H1 (cell line): ENCODE measurements around the gene NWD2. TPM values are rescaled to one million over a fixed set of nuclear protein-coding genes. Genes with fewer than 3 reads are reported as not detected.

Experiments used
- CTCF ChIA-PET: fragments of 300-600 bp; sonication (Branson Sonifier 250); formaldehyde crosslinking; loops from one replicate; lab custom pipeline; 2021; ENCODE audit not compliant: partially characterized antibody; lab: Charles Lee
- POLR2A ChIA-PET: fragments of 300-600 bp; sonication (Branson Sonifier 250); formaldehyde crosslinking; loops from one replicate; lab custom pipeline; 2021; ENCODE audit warnings: inconsistent platforms; ENCODE audit not compliant: partially characterized antibody; lab: Charles Lee
- DNase-seq, 2 experiments: peaks; one replicate each; pipeline versions ENCODE4 v3.0.0 to v3.0.0-alpha.2; 2010 to 2022; ENCODE audit warnings: low spot score in 2 of 2, low read depth in 1 of 2, mixed read lengths in 1 of 2
- FAIRE-seq: peaks from 2 replicates; lab custom pipeline; 2011; peaks lifted over from hg19 to GRCh38; lab: Jason Lieb, UNC
- H2AFZ ChIP-seq: 2 replicates; pipeline ENCODE4 v1.8.1; 2012; ENCODE audit warnings: low read length, inconsistent platforms
- H2AK5ac ChIP-seq: 2 replicates; pipeline ENCODE4 v1.6.1; 2013; ENCODE audit warnings: low read depth, low read length
- H2BK120ac ChIP-seq: replicated peaks from 2 replicates; pipeline ENCODE3; 2013; ENCODE audit warnings: low read depth, low read length, inconsistent platforms
- H2BK12ac ChIP-seq: 2 replicates; pipeline ENCODE4 v1.6.1; 2013; ENCODE audit warnings: low read depth, low read length
- H2BK15ac ChIP-seq: 2 replicates; pipeline ENCODE4 v1.6.1; 2013; ENCODE audit warnings: low read length
- H2BK20ac ChIP-seq: 2 replicates; pipeline ENCODE4 v1.6.1; 2013; ENCODE audit warnings: low read length
- H2BK5ac ChIP-seq: 2 replicates; pipeline ENCODE4 v1.6.1; 2013; ENCODE audit warnings: low read depth, low read length
- H3K14ac ChIP-seq: 2 replicates; pipeline ENCODE4 v1.6.1; 2013; ENCODE audit warnings: inconsistent platforms; ENCODE audit not compliant: insufficient read length
- H3K18ac ChIP-seq: 2 replicates; pipeline ENCODE4 v1.6.1; 2013; ENCODE audit warnings: low read length; ENCODE audit errors: extremely low read depth
- H3K23ac ChIP-seq: 2 replicates; pipeline ENCODE4 v1.6.1; 2013; ENCODE audit warnings: inconsistent platforms; ENCODE audit not compliant: insufficient read length
- H3K23me2 ChIP-seq: 2 replicates; pipeline ENCODE4 v1.6.1; 2013; ENCODE audit warnings: low read depth, low read length
- H3K27ac ChIP-seq: 2 replicates; pipeline ENCODE4 v1.6.1; 2011; ENCODE audit warnings: low read depth, low read length, inconsistent platforms
- H3K27me3 ChIP-seq, 4 experiments: replicated peaks in 1 of 4; 1 replicate in 1 of 4; 2 replicates in 3 of 4; pipeline versions ENCODE4 v1.6.1 to v1.8.1; 2011 to 2013; ENCODE audit warnings: low read length in 3 of 4, mild to moderate bottlenecking in 3 of 4, inconsistent platforms in 2 of 4, mixed read lengths in 2 of 4, moderate library complexity in 1 of 4; ENCODE audit not compliant: control insufficient read depth in 3 of 4, insufficient read depth in 3 of 4; ENCODE audit errors: extremely low read depth in 1 of 4
- H3K36me3 ChIP-seq, 4 experiments: 2 replicates each; pipeline versions ENCODE4 v1.6.1 to v1.8.1; 2011 to 2013; ENCODE audit warnings: mild to moderate bottlenecking in 4 of 4, low read length in 3 of 4, moderate library complexity in 2 of 4, control low read depth in 1 of 4, inconsistent platforms in 1 of 4; ENCODE audit not compliant: insufficient read depth in 4 of 4, control insufficient read depth in 2 of 4
- H3K4ac ChIP-seq: replicated peaks from 2 replicates; pipeline ENCODE3; 2013; ENCODE audit warnings: low read length, low read depth, mixed read lengths, inconsistent platforms; ENCODE audit not compliant: insufficient read length
- H3K4me1 ChIP-seq, 4 experiments: replicated peaks in 1 of 4; 1 replicate in 1 of 4; 2 replicates in 3 of 4; pipeline versions ENCODE4 v1.6.1 to v1.8.1; 2011 to 2013; ENCODE audit warnings: low read length in 3 of 4, inconsistent platforms in 2 of 4, mixed read lengths in 1 of 4; ENCODE audit not compliant: insufficient read depth in 4 of 4, control insufficient read depth in 3 of 4
- H3K4me2 ChIP-seq, 2 experiments: 2 replicates each; pipeline versions ENCODE4 v1.6.1 to v1.8.1; 2011 to 2013; ENCODE audit warnings: low read depth in 2 of 2, low read length in 2 of 2, control low read depth in 1 of 2, inconsistent platforms in 1 of 2, mild to moderate bottlenecking in 1 of 2; ENCODE audit not compliant: insufficient read depth in 1 of 2
- H3K4me3 ChIP-seq, 4 experiments: fragments of 200-600, 300-600 bp in 1 of 4; sonication (generic), shearing (Covaris generic), sonication (Bioruptor Twin) in 1 of 4; 2 replicates each; pipeline versions ENCODE4 v1.5.1 to v1.8.1; 2011 to 2016; ENCODE audit warnings: low read length in 4 of 4, low read depth in 3 of 4, control low read depth in 2 of 4, inconsistent platforms in 2 of 4, mild to moderate bottlenecking in 2 of 4, mixed read lengths in 1 of 4, moderate library complexity in 1 of 4; ENCODE audit not compliant: insufficient read depth in 2 of 4; ENCODE audit errors: extremely low read depth in 1 of 4
- H3K56ac ChIP-seq: replicated peaks from 2 replicates; pipeline ENCODE3; 2013; ENCODE audit warnings: low read depth, mild to moderate bottlenecking, mixed read lengths, low read length, inconsistent platforms; ENCODE audit not compliant: insufficient read length
- H3K79me1 ChIP-seq: 2 replicates; pipeline ENCODE4 v1.6.1; 2013; ENCODE audit warnings: low read depth, low read length, control low read depth
- H3K79me2 ChIP-seq, 2 experiments: 2 replicates each; pipeline versions ENCODE4 v1.6.1 to v1.8.1; 2012 to 2013; ENCODE audit warnings: low read length in 2 of 2, mild to moderate bottlenecking in 2 of 2, inconsistent platforms in 1 of 2; ENCODE audit not compliant: insufficient read depth in 2 of 2, control insufficient read depth in 1 of 2
- H3K9ac ChIP-seq, 4 experiments: replicated peaks in 1 of 4; 1 replicate in 1 of 4; 2 replicates in 3 of 4; pipeline versions ENCODE4 v1.6.1 to v1.8.1; 2011 to 2013; ENCODE audit warnings: low read depth in 3 of 4, low read length in 3 of 4, control low read depth in 2 of 4, mild to moderate bottlenecking in 2 of 4, moderate library complexity in 2 of 4, inconsistent platforms in 1 of 4; ENCODE audit errors: extremely low read depth in 1 of 4
- H3K9me3 ChIP-seq, 2 experiments: 2 replicates each; pipeline versions ENCODE4 v1.6.1 to v1.8.1; 2012 to 2013; ENCODE audit warnings: mild to moderate bottlenecking in 2 of 2, moderate library complexity in 2 of 2, control low read depth in 1 of 2, inconsistent platforms in 1 of 2, low read depth in 1 of 2, low read length in 1 of 2, mixed read lengths in 1 of 2; ENCODE audit not compliant: insufficient read depth in 2 of 2
- H4K20me1 ChIP-seq, 2 experiments: replicated peaks in 1 of 2; 2 replicates each; pipeline versions ENCODE3 to v1.8.1; 2011 to 2013; ENCODE audit warnings: inconsistent platforms in 2 of 2, low read length in 2 of 2, mild to moderate bottlenecking in 1 of 2; ENCODE audit not compliant: insufficient read depth in 2 of 2, control insufficient read depth in 1 of 2
- H4K5ac ChIP-seq: 2 replicates; pipeline ENCODE4 v1.6.1; 2013; ENCODE audit warnings: low read length, low read depth, mixed read lengths, inconsistent platforms; ENCODE audit not compliant: insufficient read length
- H4K8ac ChIP-seq: 2 replicates; pipeline ENCODE4 v1.8.0; 2013; ENCODE audit warnings: mild to moderate bottlenecking, moderate library complexity, low read length, inconsistent platforms; ENCODE audit not compliant: insufficient read depth; ENCODE audit errors: extremely low read depth
- H4K91ac ChIP-seq: replicated peaks from 2 replicates; pipeline ENCODE3; 2013; ENCODE audit warnings: low read length, mixed read lengths, inconsistent platforms; ENCODE audit not compliant: insufficient read length
- ASH2L ChIP-seq: fragments of 200-600, 300-600 bp; sonication (generic); IDR thresholded peaks from one replicate; pipeline ENCODE4 v1.7.1; 2017; ENCODE audit warnings: low read length
- BACH1 ChIP-seq: IDR thresholded peaks from 2 replicates; pipeline ENCODE4 v1.6.1; 2012; ENCODE audit warnings: low read length, improper control_type of control experiment
- CEBPB ChIP-seq: IDR thresholded peaks from 2 replicates; pipeline ENCODE4 v1.6.1; 2012; ENCODE audit warnings: low read depth, low read length
- CREB1 ChIP-seq: IDR thresholded peaks from 2 replicates; pipeline ENCODE4 v1.6.1; 2012; ENCODE audit warnings: inconsistent platforms
- MAX ChIP-seq: IDR thresholded peaks from 2 replicates; pipeline ENCODE4 v1.6.1; 2012; ENCODE audit warnings: inconsistent platforms
- RAD21 ChIP-seq, 2 experiments: IDR thresholded peaks in 1 of 2; conservative IDR thresholded peaks in 1 of 2; 2 replicates each; pipeline ENCODE4 v1.6.1; 2011; ENCODE audit warnings: low read depth in 2 of 2, low read length in 2 of 2, improper control_type of control experiment in 1 of 2, inconsistent platforms in 1 of 2, mild to moderate bottlenecking in 1 of 2, moderate library complexity in 1 of 2
- WGBS, 2 experiments: shearing (Covaris generic) in 1 of 2; methylation state at CpG; one replicate each; pipeline versions ENCODE4 v1.1.6 to v1.1.7; 2013 to 2015; ENCODE audit warnings: low lambda C conversion rate in 2 of 2, mixed read lengths in 2 of 2, inconsistent platforms in 1 of 2, low coverage in 1 of 2, missing lambda C conversion rate in 1 of 2; ENCODE audit not compliant: insufficient replicate concordance in 2 of 2, insufficient coverage in 1 of 2, insufficient read length in 1 of 2; ENCODE audit errors: extremely low coverage in 1 of 2, missing lambda C conversion rate in 1 of 2; 5-methylcytosine and 5-hydroxymethylcytosine counted together
- polyA plus RNA-seq, 7 experiments: library from polyadenylated mRNA; depleted of rRNA in 3 of 7; stranded (reverse) in 5 of 7; unstranded in 2 of 7; fragments of >200 nt in 5 of 7; fragments of 200-250 nt in 2 of 7; gene quantifications; 1 replicate in 5 of 7; 2 replicates in 1 of 7; 4 replicates in 1 of 7; pipeline versions ENCODE4 v1.2.1 to v1.2.3, GENCODE V29; 2011 to 2013; ENCODE audit warnings: missing spikeins in 2 of 7, mixed read lengths in 2 of 7
- total RNA-seq: library from RNA; stranded (reverse); fragmentation: NEBNext Ultra II Directional; extraction: Animal tissue kit (Norgen Biotek cat#: 25700); gene quantifications from 2 replicates; pipeline ENCODE4 v1.2.1, GENCODE V29; 2021

NWD2 gene
- total and polyA plus RNA-seq, 2 of the 8 experiments (the other 6 are each of a cell fraction or from before 2014, with no cell fraction given): under 0.01 TPM; not detected in 1

- no peaks in the 10 kb centered on the region for H3K23me2 ChIP-seq
- 63% methylated on average over 1 of the region's 1 CpG; no CpG with 5 or more reads in 1 of the 2 experiments for WGBS, 2 experiments
- CTCF ChIA-PET: interaction anchor here (1.2 kb wide), 1 partner anchor 21 kb away, joined by 5 read pairs; no protein-coding TSS in a partner anchor
Measured at GRCh38 chr4:37431417-37431743, 186.8 kb downstream of the NWD2 start.

More at GRCh38 chr4:37431417-37431743, 186.8 kb downstream of the NWD2 start:
- Histone ChIP-seq H3K4me2 (no peak overlapping the region), H4K5ac (no peak overlapping the region), H3K4ac (no peak overlapping the region), H2BK12ac (no peak overlapping the region), H4K91ac (no peak overlapping the region), H4K20me1 (no peaks in the 10 kb centered on the region), H2BK20ac (no peak overlapping the region)
- no peak for FAIRE-seq
- no peak for TF ChIP-seq CREB1
- TF ChIP-seq CEBPB: no peak
- no peak for TF ChIP-seq RAD21 (IDR thresholded peaks at IDR 0.05 in 1 of 2, conservative IDR thresholded peaks at IDR 0.05 in 1 of 2; ENCODE audit: low read depth in 2 of 2, low read length in 2 of 2)
- TF ChIP-seq ASH2L: no peak
- TF ChIP-seq BACH1: no peak
- no peak for TF ChIP-seq MAX
- TF ChIP-seq, all 59 proteins: peak for 0
- no peak overlapping the region for H2BK5ac ChIP-seq
- H3K9me3 ChIP-seq: no peaks in the 10 kb centered on the region
- no peak overlapping the region for H2BK15ac ChIP-seq
- H3K27ac ChIP-seq: no peak overlapping the region
- H3K79me1 ChIP-seq: no peaks in the 10 kb centered on the region
- H3K79me2 ChIP-seq: no peaks in the 10 kb centered on the region
- H2BK120ac ChIP-seq: no peak overlapping the region
- H3K23ac ChIP-seq: no peak overlapping the region
- H3K4me3 ChIP-seq: no peak overlapping the region
- H4K8ac ChIP-seq: no peak overlapping the region
- H3K36me3 ChIP-seq: no peaks in the 10 kb centered on the region
- H3K56ac ChIP-seq: no peak overlapping the region
- H3K18ac ChIP-seq: no peak overlapping the region
- H3K9ac ChIP-seq: no peak overlapping the region
- H3K14ac ChIP-seq: no peak overlapping the region
- no peak overlapping the region for H2AFZ ChIP-seq
- POLR2A ChIA-PET: no interaction called here
- no peak overlapping the region for H2AK5ac ChIP-seq
- H3K4me1 ChIP-seq: no peaks in the 10 kb centered on the region
- no peaks in the 10 kb centered on the region for H3K27me3 ChIP-seq
- DNase-seq: no peak
